Fibroblast of pulmonary artery (primary cell): ENCODE data around the gene C3orf38.

Source experiments
- DNase-seq: peaks from one replicate; pipeline ENCODE4 v3.0.0-alpha.2; 2010; ENCODE audit warnings: low read depth
- H3K4me3 ChIP-seq: replicated peaks from 2 replicates; pipeline ENCODE4 v1.5.1; 2011; ENCODE audit warnings: low read depth, mild to moderate bottlenecking, control low read depth, low read length, moderate library complexity
- TF ChIP-seq, protein P1 (sequence below): IDR thresholded peaks from 2 replicates; pipeline ENCODE4 v1.5.1; 2011; ENCODE audit warnings: mild to moderate bottlenecking, control low read depth, low read length, inconsistent platforms; ENCODE audit errors: missing control alignments

The C3orf38 gene

DNA sequence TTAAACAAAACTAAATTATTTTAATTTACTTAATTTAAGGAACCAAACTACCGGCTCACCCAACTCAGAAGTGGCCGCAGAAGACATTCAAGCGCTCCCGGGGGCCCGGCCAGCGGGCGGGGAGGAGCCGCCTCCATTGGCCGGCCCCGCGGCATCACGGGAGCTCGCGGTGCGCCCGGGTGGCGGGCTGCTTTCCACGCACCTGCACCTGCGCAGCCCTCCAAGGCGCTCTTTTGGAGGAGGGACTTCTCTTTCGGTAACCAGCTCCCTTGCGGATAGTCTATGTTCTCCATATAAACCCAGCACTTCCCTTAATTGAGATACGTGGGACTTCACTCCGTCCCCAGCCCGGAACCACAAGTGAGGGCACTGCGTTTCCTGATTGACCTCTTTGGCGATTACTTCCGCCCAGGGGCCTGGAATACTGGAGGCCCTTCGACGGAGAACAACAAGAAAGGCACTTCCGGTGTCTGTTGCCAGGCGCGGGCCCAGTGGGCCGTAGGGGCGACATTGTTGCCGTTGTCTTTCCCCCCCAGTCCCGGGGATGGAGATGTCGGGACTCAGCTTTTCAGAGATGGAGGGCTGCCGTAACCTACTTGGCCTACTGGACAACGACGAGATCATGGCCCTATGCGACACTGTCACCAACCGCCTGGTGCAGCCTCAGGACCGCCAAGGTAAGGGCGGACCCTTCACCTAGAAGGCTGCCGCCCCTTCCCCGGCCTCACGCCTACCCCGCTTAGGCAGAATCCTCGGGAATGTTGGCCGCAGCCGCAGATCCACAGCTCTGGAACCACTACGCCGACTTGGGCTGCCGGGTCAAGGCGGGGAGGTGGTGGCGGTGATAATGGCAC lies at the start of gene C3orf38:
TSS of gene C3orf38 (plus strand) at position 451 of the 854 bp plus-strand sequence. CDS start at position 545, 94 bp downstream.
- TF ChIP-seq, protein P1, sequence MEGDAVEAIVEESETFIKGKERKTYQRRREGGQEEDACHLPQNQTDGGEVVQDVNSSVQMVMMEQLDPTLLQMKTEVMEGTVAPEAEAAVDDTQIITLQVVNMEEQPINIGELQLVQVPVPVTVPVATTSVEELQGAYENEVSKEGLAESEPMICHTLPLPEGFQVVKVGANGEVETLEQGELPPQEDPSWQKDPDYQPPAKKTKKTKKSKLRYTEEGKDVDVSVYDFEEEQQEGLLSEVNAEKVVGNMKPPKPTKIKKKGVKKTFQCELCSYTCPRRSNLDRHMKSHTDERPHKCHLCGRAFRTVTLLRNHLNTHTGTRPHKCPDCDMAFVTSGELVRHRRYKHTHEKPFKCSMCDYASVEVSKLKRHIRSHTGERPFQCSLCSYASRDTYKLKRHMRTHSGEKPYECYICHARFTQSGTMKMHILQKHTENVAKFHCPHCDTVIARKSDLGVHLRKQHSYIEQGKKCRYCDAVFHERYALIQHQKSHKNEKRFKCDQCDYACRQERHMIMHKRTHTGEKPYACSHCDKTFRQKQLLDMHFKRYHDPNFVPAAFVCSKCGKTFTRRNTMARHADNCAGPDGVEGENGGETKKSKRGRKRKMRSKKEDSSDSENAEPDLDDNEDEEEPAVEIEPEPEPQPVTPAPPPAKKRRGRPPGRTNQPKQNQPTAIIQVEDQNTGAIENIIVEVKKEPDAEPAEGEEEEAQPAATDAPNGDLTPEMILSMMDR = no peak
- DNase-seq = peak; percentile 93
- H3K4me3 ChIP-seq = peak within 1 kb of the TSS; percentile 72

DNA sequence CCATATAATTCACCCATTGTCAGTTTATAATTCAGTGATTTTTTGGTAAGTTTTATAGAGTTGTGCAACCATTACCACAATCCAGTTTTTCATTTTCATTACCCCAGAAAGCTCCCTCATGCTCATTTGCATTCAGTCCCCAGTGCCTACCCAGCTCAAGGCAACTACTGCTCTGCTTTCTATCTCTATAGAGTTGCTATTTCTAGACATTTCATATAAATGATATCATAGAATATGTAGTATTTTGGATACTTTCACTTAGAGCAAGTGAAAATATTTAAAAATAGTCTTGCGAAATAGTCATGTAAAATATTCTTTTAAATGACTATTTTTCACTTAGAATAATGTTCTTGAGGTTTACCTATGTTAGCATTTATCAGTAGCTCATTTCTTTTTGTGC lies 48.6 kb upstream of the C3orf38 start:
- H3K4me3 ChIP-seq = no peak overlapping the region
- no peak for DNase-seq
- TF ChIP-seq, protein P1 = no peak

DNA sequence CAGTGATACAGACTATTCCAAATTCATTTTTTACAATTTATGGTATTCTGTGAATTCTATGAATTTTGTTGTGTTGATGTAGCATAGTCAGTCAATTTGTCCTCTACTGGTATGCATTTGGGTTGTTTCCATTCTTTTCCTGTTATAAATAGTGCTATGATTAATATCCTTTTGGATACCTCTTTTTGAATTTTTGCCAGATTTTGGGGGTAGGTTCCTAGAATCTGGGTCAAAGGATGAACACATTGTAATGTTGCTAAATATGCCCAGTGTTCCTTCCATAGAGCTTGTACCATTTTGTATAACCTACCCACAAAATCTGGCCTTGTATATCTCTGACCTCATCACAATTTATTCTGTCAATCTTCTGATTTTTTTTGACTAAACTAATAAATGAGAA lies 44.4 kb upstream of the C3orf38 start:
- peak; percentile 50 for DNase-seq
- TF ChIP-seq, protein P1 = no peak
- H3K4me3 ChIP-seq = no peak overlapping the region

DNA sequence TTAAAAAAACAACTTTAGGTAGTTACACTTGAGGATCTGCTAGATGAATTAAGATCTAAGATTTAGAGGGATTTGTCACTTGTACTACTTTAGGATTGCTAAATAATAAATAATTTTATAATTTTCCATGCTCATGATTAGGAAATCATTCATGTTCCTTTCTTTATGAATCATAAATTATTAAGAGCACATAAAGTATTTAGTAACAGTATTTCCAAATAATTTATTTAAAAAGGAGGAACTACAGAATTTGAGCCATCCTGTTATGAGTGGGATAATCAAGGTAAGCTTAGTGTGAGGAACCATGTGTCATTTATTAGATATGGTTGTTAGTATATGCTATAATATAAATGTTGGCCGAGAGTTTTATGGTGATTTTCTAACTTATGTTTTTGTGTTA lies 37.5 kb upstream of the C3orf38 start:
- DNase-seq = no peak
- TF ChIP-seq, protein P1 = no peak
- H3K4me3 ChIP-seq = no peak overlapping the region

DNA sequence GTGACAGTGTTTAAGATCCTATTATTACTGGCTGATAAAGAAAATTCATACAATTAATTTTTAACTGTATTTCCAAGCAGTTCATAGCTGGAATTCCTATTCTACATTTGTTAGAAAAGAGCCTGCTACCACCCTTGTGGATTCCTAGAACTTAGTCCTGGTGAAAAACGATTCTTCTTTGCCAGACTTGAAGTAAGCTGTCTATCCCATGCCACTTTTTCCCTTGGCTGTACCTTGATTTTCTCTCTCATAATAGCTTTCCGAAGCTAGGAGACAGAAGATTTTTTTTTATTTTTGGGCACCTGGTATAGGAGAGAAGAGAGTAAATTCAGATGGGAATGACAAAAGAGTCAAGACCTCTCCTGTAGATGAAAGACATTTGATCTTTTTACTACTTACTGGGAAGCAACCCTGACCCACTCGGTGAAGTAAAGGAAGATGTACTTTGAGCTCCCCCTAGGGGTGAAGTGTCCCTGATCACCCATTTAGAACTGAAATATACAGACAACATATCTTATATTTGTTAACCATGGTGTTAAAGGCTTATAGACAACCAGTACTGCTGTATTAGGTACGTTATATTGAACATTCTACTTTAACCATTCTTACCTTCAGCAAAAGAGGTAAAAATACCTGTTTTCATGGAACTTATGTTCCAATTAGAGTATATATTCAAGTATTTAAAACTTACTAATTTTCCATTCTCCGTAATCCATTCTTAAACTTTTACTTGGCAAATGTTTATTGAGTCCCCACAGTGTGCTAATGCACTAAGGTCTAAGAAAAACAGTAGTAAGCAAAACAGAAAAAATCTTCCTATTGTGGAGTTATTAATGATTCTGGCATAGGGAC lies 36.2 kb upstream of the C3orf38 start:
- DNase-seq = peak; percentile 84
- no peak overlapping the region for H3K4me3 ChIP-seq
- TF ChIP-seq, protein P1 = peak; percentile 78

DNA sequence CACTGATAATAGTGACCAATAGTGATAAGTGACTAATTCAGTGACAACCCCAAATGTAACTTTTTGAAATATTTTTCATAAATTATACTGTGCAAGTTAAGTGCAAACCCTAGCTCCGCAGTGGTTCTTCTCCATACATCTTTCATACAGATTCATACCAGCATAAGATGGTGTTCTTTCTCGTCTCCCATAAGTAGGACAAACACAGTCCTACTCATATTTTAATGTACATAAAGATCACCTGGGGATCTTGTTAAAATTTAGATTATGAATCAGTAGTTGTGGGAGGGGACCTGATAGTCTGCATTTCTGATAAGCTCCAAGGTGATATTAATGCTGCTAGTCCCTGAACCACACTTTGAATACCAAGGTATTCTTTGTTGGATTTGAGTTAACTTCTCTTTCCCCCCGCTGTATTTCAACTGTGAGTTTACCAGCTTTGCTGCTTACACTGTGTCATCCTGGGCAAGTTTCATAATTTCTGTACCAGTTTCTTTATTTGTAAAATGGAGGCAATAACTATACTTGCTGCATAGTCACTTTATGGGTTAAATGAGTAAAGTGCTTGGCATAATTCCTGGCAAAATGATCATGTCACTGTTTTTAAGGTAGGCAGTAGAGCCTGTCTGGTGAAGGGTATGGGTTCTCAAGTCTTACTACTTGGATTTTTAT lies 34.7 kb upstream of the C3orf38 start:
- no peak for DNase-seq
- TF ChIP-seq, protein P1 = no peak
- no peak overlapping the region for H3K4me3 ChIP-seq
